Activated naive CD4-positive, alpha-beta T cell treated with anti-CD3 and anti-CD28 coated beads, Interleukin-2, amount 50 U/mL, for 24 hours (primary cell): ENCODE results near the gene MTA1.

Source experiments
- H3K27ac Mint-ChIP-seq: one replicate; pipeline ENCODE4 v1.8.0; 2021; ENCODE audit warnings: mild to moderate bottlenecking, mixed read lengths
- H3K27me3 Mint-ChIP-seq: one replicate; pipeline ENCODE4 v1.8.0; 2021; ENCODE audit warnings: mixed read lengths
- H3K36me3 Mint-ChIP-seq: one replicate; pipeline ENCODE4 v1.8.0; 2021; ENCODE audit warnings: mixed read lengths
- H3K4me1 Mint-ChIP-seq: one replicate; pipeline ENCODE4 v1.8.0; 2021; ENCODE audit warnings: mixed read lengths
- H3K4me3 Mint-ChIP-seq: one replicate; pipeline ENCODE4 v1.8.0; 2021; ENCODE audit warnings: mild to moderate bottlenecking, mixed read lengths
- H3K9me3 Mint-ChIP-seq: one replicate; pipeline ENCODE4 v1.8.0; 2021; ENCODE audit warnings: mixed read lengths

The MTA1 gene

DNA sequence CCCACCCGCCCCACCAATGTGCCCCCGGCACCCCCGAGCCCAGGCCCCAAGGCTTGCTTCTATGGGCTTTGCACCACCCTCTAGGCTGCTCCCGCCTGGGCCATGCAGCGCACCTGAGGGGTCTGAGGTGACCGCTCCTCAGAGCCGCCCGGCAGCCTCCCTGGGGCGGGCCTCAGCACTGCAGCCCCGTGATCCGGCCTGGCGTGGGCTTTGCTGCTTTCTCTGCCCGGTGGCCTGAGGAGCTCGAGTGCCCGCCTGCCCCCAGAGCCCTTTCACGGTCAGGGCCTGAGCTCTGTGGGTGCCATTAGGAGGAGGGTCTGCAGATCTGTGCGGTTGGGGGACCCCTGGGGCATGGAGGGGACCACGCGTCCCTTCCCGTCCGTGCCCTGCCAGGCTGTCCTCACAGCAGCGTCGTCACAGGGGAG lies 6.2 kb downstream of the MTA1 start:
- H3K36me3 Mint-ChIP-seq = peaks cover 10% of the 10 kb centered on the region
- H3K4me1 Mint-ChIP-seq = peaks cover 28% of the 10 kb centered on the region
- H3K4me3 Mint-ChIP-seq = no peak overlapping the region
- no peaks in the 10 kb centered on the region for H3K9me3 Mint-ChIP-seq
- no peaks in the 10 kb centered on the region for H3K27me3 Mint-ChIP-seq
- H3K27ac Mint-ChIP-seq = peak overlapping the region; percentile 23

DNA sequence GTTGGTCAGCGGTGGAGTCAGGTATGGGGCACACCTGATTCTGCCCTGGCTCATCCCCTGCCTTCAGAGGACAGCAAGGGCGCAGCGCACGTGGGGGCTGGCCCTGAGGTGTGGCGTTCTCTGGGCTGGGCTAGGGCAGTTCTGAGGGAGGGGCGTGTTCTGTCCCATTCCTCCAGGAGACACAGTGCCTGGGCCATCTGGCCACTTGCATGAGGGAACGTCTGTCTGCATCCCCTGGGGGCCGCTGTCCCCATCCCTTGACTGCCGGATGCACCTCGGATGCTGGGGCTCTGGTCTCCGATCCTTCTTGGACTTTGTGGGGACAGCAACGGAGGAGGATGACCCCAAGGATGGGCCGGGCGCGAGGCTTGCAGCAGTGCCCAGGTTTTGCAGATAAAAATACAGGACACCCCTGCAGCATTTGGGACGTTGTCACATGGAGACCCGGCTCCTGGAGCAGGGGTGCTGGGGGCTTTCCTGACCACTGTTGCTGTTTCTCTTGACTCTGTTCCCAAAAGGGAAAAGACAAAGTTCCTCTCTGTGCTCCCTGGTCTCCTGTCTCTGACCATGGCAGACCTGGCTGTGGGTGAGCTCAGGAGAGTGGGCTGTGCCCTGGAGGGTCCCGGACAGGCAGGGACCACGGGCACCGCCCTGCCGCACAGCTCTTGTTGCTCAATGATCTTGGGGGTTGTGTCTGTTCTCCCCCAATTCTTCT lies 6.9 kb downstream of the MTA1 start:
- Mint-ChIP-seq H3K27ac (peak overlapping the region; percentile 46), H3K4me1 (peaks cover 28% of the 10 kb centered on the region), H3K36me3 (peaks cover 10% of the 10 kb centered on the region), H3K4me3 (no peak overlapping the region), H3K27me3 (no peaks in the 10 kb centered on the region), H3K9me3 (no peaks in the 10 kb centered on the region)

DNA sequence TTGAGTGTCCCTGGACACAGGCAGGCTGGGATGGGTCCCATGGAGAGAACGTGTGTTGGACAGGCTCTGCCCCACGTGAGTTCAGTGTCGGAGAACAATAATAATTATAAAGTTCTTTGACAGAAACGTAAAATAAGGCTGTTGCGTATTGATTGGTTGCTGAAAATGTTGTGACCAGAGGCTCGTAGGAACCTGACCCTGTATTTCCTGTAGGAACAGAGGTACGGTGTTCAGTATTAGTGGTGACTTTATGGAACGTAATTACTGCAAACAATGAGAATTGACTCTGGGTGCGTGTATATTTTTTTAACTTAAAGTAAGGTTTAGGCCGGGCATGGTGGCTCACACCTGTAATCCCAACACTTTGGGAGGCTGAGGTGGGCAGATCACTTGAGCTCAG lies 7.8 kb downstream of the MTA1 start:
- Mint-ChIP-seq H3K9me3 (no peaks in the 10 kb centered on the region), H3K36me3 (peaks cover 10% of the 10 kb centered on the region), H3K4me1 (peaks cover 21% of the 10 kb centered on the region), H3K27ac (peak overlapping the region; percentile 57), H3K27me3 (no peaks in the 10 kb centered on the region), H3K4me3 (no peak overlapping the region)

DNA sequence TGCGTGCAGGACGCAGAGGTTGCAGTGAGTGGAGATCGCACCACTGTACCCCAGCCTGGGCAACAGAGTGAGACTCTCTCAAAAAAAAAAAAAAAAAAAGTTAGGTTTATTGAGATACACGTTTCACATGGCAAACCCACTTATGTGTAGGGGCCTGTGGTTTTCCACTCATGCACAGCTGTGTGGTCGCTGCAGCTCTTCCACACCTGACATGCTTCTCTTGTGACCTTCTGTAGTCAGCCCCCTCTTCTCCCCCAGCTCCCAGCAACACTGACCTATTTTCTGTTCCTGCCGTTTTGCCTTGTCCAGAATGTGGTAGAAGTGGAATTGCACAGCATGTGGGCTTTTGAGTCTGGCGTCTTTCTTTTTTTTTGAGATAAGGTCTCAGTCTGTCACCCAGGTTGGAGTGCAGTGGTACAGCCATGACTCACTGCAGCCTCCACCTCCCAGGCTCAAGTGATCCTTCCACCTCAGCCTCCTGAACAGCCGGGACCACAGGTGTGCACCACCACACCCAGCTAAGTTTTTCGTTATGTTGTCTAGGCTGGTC lies 8.4 kb downstream of the MTA1 start:
- Mint-ChIP-seq H3K9me3 (no peaks in the 10 kb centered on the region), H3K27ac (no peak overlapping the region), H3K27me3 (no peaks in the 10 kb centered on the region), H3K36me3 (peaks cover 10% of the 10 kb centered on the region), H3K4me3 (no peak overlapping the region), H3K4me1 (peaks cover 16% of the 10 kb centered on the region)

DNA sequence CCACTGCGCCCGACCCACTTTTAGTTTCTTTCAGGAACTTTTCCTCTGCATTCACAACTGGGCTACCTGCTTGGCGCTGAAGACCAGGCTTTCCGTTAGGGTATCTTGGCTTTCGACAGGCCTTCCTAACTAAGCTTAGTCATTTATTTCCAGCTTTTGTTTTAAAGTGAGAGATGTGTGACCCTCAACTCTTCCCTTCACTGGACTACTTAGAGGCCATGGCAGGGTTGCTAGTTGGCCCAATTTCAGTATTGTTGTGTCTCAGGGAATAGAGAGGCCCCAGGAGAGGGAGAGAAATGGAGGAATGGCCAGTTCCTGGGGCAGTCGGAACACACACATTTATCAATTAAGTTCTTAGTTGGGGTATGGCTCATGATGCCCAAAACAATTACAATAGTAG lies 10.4 kb downstream of the MTA1 start:
- Mint-ChIP-seq H3K9me3 (no peaks in the 10 kb centered on the region), H3K36me3 (peaks cover 10% of the 10 kb centered on the region), H3K27ac (no peak overlapping the region), H3K4me3 (no peak overlapping the region), H3K4me1 (peaks cover 19% of the 10 kb centered on the region), H3K27me3 (no peaks in the 10 kb centered on the region)

DNA sequence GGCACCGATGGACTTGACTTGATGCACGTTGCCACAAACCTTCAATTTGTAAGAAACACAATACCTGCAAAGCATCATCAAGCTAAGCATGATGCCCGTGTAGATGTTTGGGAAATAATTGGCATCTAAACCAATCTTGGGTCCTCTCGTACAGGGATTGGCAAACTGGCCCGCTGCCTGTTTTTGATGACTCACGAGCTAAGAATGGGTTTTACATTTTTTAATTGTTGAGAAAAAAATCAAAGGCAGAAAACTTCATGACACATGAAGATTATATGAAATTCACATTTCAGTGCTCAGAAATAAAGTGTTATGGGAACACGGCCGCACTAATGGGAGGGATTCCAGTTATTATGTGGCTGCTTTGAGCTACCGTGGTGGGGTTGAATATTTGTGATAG lies 10.9 kb downstream of the MTA1 start:
- no peak overlapping the region for H3K4me3 Mint-ChIP-seq
- H3K9me3 Mint-ChIP-seq = no peaks in the 10 kb centered on the region
- H3K4me1 Mint-ChIP-seq = peaks cover 24% of the 10 kb centered on the region
- peaks cover 10% of the 10 kb centered on the region for H3K36me3 Mint-ChIP-seq
- H3K27me3 Mint-ChIP-seq = no peaks in the 10 kb centered on the region
- H3K27ac Mint-ChIP-seq = no peak overlapping the region

DNA sequence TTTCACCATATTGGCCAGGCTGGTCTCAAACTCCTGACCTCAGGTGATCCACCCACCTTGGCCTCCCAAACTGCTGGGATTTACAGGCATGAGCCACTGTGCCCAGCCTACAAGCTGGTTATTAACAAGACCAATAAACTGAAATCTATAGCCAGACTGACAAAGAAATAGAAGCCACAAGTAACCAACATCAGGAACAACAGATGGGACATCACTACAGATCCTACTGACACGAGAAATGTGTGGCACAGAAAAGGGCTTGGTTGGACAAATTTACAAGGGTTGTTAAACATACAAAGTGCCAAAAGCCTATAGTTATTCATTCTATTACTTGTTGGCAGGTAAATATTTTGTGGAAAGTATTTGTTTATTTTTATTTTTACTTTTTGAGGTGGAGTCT lies 11.6 kb downstream of the MTA1 start:
- Mint-ChIP-seq H3K4me3 (no peak overlapping the region), H3K27ac (no peak overlapping the region), H3K36me3 (peaks cover 11% of the 10 kb centered on the region), H3K9me3 (no peaks in the 10 kb centered on the region), H3K4me1 (peaks cover 31% of the 10 kb centered on the region), H3K27me3 (no peaks in the 10 kb centered on the region)

DNA sequence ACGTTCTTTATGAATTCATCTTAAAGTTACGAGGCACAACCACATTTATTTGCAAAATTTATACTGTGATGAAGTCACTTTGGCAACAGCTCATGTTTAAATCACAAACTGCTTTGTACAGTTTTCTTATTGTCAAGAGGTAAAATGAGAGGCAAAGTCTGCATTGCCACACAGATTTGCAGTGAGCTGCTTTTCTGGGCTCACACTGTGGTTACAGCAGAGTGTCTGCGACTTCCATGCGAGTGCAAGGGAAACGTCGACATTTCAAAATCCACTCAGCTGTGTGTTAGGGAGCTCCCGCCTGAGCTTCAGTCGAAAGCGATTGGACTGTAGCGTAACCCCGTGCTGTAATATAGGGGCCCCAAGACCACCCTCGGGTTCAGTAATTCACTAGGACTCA lies 13.0 kb downstream of the MTA1 start:
- Mint-ChIP-seq H3K4me1 (peaks cover 26% of the 10 kb centered on the region), H3K36me3 (peaks cover 7% of the 10 kb centered on the region), H3K4me3 (no peak overlapping the region), H3K9me3 (no peaks in the 10 kb centered on the region), H3K27ac (no peak overlapping the region), H3K27me3 (no peaks in the 10 kb centered on the region)

DNA sequence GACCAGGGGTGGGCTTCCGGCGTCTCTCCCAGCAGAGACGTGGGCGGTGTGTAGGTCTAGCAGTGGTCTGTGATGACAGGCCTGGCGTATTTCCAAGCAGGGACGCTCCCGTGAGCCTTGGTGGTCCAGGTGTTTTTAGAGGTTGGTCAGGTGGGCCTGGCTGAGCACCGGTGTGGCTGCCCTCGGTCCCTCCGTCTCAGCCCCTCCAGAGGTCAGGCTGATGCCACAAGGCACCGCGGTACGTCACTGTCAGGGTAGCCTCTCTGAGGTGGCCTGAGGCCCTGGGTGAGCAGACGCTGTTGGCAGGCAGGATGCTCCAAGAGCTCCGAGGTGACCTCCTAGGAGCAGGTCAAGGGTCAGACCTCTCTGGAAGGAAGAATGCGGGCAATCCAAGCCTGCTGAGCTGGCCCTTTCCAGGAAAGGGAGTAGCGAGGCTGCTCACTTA lies 13.6 kb downstream of the MTA1 start:
- Mint-ChIP-seq H3K36me3 (peaks cover 5% of the 10 kb centered on the region), H3K4me1 (peaks cover 23% of the 10 kb centered on the region), H3K27me3 (no peaks in the 10 kb centered on the region), H3K4me3 (no peak overlapping the region), H3K27ac (no peak overlapping the region), H3K9me3 (no peaks in the 10 kb centered on the region)

DNA sequence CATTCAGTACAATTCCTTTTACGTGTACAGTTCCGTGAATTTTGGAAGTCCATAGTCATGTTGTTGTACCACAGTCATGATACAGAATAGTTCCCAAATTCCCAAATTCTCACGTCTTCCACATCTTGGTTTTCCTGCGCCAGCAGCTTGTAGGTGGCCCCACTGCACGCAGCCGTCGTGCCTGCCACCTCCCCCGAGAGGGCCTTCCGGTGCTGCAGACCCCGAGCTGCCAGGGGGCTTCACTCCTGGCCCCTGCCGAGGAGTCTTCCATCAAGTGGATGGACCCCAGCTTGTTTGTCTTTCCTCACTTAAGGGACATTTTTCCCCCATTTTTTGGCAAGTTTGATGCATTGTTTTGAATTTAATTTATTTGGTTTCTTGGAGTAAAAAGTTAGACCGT lies 16.8 kb downstream of the MTA1 start:
- H3K27me3 Mint-ChIP-seq = no peaks in the 10 kb centered on the region
- peaks cover 1% of the 10 kb centered on the region for H3K36me3 Mint-ChIP-seq
- no peak overlapping the region for H3K4me3 Mint-ChIP-seq
- H3K9me3 Mint-ChIP-seq = no peaks in the 10 kb centered on the region
- H3K4me1 Mint-ChIP-seq = peaks cover 22% of the 10 kb centered on the region
- no peak overlapping the region for H3K27ac Mint-ChIP-seq

DNA sequence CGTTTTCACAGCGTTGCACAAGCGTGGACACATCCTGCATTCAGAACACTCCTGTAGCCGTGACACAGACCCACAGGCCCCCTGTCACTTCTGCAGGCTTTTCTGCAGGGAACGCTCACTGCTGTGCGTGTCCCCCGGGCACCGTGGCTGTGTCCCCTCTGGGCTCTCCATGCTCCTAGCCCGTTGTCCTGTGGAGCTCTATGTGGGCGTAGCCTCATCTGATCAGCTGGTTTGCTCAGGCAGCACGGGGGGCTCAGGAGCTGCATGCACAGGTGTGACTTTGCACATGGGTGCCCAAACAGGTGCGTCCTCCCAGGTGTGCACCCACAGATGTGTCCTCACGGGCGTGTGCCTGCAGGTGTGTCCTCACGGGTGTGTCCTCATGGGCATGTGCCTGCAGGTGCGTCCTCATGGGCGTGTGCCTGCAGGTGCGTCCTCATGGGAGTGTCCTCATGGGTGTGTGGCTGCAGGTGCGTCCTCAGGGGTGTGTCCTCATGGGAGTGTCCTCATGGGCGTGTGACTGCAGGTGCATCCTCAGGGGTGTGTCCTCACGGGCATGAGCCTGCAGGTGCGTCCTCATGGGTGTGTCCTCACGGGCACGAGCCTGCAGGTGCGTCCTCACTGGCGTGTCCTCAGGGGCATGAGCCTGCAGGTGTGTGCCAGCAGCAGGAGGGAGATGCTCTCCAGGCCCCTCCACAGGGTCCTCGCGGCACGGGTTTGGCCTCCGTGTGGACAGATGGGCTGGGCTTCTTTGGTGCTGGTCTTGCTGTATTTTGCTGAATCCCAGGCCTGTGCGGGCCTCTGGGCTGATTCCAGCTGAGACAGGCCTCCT lies 17.5 kb downstream of the MTA1 start:
- H3K27me3 Mint-ChIP-seq = no peaks in the 10 kb centered on the region
- no peak overlapping the region for H3K27ac Mint-ChIP-seq
- H3K4me1 Mint-ChIP-seq = peaks cover 22% of the 10 kb centered on the region
- peaks cover 3% of the 10 kb centered on the region for H3K36me3 Mint-ChIP-seq
- no peak overlapping the region for H3K4me3 Mint-ChIP-seq
- no peaks in the 10 kb centered on the region for H3K9me3 Mint-ChIP-seq

DNA sequence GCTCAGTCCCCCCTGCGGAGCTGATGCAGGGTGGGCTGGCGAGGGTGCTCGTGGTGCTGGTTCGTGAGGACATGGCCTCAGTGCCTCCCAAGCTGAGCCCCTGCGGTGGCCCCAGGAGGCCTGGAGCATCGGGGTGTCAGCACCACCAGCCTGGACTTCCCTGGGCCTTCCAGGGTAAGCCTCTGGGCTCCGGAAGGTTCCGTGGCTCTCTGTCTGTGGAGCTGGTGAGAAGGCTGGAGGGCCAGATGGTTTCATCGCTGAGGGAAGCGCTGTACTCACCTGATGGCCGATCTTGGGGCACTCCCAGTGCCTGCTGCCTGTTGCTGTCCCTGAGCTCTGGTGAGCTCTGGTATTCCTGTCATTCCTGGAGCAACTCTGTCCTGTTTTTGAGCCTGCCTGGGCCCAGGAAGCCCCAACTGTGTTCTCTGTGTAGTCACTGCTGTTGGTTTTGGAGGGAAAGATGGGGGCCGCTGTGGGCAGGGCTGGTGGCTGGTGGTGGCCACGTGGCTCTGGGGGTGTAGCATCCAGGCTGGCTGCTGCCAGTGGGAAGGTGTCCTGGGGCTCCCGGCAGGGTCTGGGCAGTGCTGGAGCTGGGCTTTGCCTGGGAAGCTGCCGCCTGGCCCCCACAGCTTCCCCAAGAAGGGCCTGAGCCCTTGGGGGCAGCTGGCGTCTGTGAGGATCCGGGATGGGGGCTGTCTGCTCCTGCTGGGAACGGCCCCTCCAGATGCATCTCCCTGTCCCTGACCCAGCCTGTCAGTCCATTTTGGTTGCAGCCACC lies 18.3 kb downstream of the MTA1 start:
- Mint-ChIP-seq H3K4me3 (no peak overlapping the region), H3K4me1 (peaks cover 22% of the 10 kb centered on the region), H3K27me3 (no peaks in the 10 kb centered on the region)

DNA sequence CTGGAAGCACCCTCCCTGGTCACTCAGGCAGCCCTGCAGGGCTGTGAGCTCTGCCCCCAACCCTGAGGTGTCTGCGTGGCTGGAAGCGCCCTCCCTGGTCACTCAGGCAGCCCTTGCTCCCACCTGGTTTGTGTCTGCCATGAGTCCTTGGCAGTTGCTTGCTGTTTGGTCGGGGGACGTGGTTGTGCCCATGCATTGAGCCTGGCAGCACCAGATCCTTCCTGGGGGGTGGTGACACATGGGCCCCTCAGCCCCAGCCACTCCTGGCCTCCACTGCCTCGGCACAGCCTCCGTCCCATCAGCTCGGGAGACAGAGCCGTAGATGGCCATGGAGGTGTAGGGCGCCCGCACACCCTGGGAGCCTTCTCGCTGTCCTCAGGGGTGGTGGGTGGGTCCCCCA lies 19.6 kb downstream of the MTA1 start:
- peaks cover 18% of the 10 kb centered on the region for H3K4me1 Mint-ChIP-seq

More for the DNA sequence above, 18.3 kb downstream of the MTA1 start:
- H3K27ac Mint-ChIP-seq = no peak overlapping the region
- H3K36me3 Mint-ChIP-seq = peaks cover 3% of the 10 kb centered on the region
- no peaks in the 10 kb centered on the region for H3K9me3 Mint-ChIP-seq

DNA sequence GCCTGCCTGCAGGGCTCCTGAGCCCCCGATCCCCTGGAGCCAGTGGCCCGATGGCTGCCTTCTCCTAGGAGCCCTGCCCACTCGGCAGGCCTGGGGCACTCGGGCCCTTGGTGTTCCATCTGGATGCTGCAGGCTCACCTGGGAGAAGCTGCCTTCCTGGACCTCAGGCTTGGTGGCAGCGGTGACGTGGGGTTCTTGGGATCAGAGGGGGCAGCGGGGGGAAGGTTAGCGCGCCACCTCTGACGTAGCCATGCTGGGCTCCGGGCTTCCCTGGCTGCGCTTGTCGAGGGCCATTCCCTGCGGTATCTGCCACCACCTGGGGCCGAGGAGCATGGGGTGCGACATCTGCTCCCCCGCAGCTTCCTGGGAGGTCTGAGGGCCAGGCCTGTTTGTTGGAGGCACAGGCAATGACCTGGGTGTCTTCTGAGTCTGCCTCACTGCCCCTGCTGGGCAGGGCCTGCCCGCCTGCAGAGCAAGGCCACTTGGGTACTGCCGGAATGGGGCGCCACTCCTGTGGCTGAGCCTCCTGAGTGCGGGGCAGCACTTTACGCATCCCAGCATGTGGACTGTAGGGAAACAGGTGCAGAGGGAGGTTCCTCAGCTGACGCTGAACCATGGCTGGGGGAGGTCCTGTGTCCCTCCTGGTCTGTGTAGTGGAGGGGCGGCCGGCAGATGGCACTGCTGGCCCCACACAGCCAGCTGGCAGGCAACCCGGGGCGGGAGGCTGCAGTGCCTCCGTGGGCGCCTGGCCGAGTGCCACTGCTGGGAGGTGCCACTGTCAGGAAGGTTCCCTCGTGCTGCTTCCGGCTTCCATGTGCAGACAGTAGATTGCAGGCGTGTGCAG lies 20.3 kb downstream of the MTA1 start:
- Mint-ChIP-seq H3K27ac (no peak overlapping the region), H3K36me3 (peaks cover 3% of the 10 kb centered on the region), H3K27me3 (no peaks in the 10 kb centered on the region), H3K9me3 (no peaks in the 10 kb centered on the region), H3K4me1 (peaks cover 15% of the 10 kb centered on the region), H3K4me3 (no peak overlapping the region)

More for the DNA sequence above, 19.6 kb downstream of the MTA1 start:
- Mint-ChIP-seq H3K4me3 (no peak overlapping the region), H3K27ac (no peak overlapping the region), H3K36me3 (peaks cover 3% of the 10 kb centered on the region), H3K9me3 (no peaks in the 10 kb centered on the region), H3K27me3 (no peaks in the 10 kb centered on the region)

DNA sequence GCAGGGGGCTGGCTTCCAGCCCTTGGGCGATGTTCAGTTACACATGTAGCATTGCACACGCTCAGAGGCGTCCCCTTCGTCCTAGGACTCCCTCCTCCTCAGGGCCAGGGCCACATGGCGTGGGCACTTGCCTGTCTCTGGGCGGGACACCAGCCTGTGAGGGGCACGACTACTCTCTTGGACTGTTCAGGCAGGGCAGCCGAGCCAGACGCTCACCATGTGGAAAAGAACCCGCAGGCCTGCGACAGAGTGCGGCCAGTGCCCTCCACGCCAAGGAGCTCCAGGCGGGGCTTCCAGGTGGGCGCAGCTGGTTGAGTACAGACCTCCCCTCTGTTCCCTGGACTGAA lies 20.9 kb downstream of the MTA1 start:
- H3K9me3 Mint-ChIP-seq = no peaks in the 10 kb centered on the region
- peaks cover 9% of the 10 kb centered on the region for H3K4me1 Mint-ChIP-seq
- peaks cover 3% of the 10 kb centered on the region for H3K36me3 Mint-ChIP-seq
- no peaks in the 10 kb centered on the region for H3K27me3 Mint-ChIP-seq
- no peak overlapping the region for H3K27ac Mint-ChIP-seq
- no peak overlapping the region for H3K4me3 Mint-ChIP-seq
